ENCODE data around the gene MAPKAPK2.

GRCh38 chr1:206672011-206672688 lies 12.6 kb upstream of the MAPKAPK2 start:
- TF ChIP-seq CTCF (IDR thresholded peaks at IDR 0.05), result no peak
- TF ChIP-seq ZFX (IDR thresholded peaks at IDR 0.05; ENCODE audit: borderline replicate concordance), result no peak

All from 22Rv1 (cell line).